Measurements from ENCODE around the gene CAB39.
A peak's percentile ranks its signal among the peaks of the same experiment; 100 is the strongest.

CAB39 gene

DNA sequence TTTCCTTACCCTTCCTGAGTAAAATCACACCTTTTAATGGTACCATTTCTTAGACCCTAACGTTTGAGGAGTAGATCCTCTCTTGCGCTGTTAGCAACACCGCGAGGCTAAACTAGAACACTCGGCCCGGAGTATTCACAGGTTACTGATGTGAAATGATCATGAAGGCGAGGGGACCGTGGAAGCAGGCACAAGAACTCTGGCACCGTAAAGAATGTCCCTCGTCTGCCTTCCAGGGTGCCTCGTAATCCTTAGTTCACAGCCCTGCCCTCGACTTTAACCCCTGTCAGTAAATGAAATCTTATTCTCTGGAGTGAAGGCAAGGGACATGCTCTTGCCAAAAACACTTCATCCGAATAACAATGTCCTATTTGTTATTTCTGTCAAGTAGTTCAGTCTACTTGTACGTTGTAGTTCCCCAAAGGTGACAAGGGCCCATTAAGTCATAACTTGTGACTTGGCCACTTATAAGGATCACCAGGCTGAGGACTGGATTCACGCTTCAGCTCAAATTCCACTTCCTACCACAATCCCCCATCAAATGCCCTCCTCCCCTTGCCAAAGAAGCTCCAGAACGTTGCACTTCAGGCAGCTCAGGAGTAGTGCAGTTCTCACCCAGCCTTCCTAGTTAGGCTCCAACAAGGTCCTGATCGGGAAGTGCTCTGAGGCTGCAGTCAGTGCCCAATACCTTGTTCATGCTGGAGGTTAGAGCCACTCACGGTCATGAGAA, 108.8 kb downstream of the CAB39 start:
- DNase-seq (ENCODE audit: low spot score), result no peak

- DNase-seq (ENCODE audit: low spot score), result no peak
These were observed 109.4 kb downstream of the CAB39 start for GRCh38 chr2:230821991-230822520.

DNA sequence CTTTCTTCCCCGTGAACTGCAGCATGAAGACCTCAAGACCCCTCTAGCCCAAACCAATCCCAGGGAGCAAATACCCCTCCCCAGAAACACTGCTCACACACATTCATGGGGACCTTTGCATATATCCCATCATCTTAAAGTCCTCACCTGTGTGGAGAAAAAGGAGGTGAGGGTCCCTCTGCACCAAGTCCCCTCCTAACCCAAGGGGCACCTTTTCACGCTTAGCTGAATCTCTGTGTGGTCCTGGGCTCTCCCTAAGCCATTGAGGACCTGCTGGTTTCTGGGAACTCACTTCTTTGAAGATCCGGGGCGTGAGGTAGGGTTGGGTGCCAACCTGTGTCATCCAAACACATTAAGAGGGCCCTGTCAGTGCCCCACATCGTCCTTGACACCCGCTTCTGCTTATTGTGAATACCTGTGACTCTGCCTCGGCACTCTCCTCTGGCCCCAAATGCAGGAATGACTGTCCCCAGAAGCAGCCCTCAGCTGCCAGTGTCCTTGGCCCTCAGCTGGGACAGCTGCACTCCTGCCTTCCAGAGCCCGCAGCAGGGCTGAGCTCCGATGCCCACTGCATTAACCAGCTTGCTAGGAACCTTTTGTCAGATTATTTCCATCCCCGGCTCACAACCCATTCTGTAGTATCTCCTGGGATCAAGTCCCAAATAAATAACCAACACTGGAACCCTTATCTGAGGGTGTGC, 110.8 kb downstream of the CAB39 start:
- no peak for DNase-seq (ENCODE audit: low spot score)

- DNase-seq (ENCODE audit: low spot score), result peak; percentile 89
These were observed 111.8 kb downstream of the CAB39 start for GRCh38 chr2:230824406-230824978.

DNA sequence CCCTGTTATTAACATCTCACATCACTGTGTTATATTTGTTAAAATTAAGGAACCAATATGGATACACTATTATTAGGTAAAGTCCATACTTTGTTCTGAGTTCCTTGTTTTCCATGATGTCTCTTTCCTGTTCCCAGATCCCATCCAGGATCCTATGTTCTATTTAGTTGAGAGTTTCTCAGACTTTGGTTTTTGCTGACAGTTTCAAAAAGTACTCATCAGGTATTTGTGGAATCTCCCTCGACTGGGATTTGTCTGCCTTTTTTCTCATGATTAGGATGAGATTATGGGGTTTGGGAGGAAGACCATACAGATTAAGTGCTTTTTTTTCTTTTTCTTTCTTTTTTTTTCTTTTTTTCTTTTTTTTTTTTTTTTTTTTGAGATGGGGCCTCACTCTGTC, 112.7 kb downstream of the CAB39 start:
- no peak for DNase-seq (ENCODE audit: low spot score)

GRCh38 chr2:230827774-230828271, 115.2 kb downstream of the CAB39 start:
- no peak for DNase-seq (ENCODE audit: low spot score)

DNA sequence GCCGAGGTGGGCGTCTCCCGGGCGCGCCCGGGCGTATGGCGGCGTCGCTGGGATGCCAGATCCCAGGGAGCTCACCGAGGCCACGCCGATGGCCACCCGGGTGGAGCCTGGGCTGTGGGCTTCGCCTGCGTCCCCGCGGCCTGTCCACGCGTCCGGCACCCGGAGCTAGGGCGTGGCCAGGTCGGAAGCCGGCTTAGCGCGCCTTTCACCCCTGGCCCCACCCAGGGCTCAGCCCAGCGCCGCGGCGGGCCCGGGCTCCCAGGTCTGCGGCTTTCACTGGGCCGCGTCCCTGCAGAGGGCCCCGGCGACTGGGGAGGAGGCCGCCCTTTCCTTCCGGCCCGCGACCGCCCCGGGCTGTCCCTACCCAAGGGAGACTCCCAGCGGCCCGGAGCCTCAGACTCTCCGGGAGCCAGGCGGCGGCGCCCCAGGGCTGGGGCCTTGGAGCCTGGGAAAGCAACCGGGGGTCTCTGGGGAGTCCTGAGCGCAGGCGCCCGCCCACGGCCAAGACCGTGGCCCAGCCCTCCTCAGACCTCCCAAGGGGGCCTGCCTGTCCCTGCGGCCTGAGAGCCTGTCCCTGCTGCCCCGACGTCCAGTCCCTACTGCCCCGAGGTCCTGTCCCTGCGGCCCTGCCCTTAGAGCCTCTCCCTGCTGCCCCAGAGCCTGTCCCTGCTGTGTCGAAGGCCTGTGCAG, 115.8 kb downstream of the CAB39 start:
- DNase-seq (ENCODE audit: low spot score), result no peak

DNA sequence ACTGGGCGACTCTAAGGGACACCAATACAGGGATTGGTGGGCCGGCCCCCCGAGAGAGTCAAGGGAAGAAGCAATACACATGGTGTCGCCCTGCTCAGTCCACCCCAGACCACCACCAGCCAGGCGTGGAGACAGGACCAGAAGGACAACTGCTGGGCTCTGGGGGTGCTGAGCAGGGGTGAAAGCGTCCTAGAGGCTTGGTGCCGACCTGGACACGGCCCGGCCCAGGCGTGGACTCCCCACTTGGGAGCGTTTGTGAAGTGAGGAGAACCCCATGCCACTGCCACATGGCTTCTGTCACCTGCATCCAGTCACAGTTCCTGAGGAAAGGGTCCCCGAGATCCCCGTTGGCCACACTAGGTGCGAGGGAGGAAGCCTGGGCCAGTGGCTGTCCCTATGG, 116.7 kb downstream of the CAB39 start:
- DNase-seq (ENCODE audit: low spot score), result no peak

DNA sequence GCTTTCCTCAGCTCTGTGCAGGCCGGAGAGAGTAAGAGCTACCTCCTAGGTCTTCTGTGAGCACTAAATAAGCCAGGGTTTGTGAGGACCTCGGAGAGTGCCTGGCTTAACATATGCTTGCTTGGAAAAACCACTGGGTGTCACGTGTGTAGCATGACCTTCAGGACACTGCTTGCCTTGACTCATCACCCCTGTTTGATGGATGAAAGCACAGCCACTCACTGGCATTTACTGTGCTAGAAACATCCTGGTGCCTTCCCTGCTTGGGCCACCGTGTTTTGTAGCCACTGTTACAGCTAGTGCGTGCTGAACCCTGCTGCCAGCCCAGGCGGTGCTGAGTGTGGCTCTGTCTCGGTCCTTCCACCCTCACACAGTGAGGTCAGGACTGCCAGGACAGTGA, 117.3 kb downstream of the CAB39 start:
- DNase-seq (ENCODE audit: low spot score), result no peak

DNA sequence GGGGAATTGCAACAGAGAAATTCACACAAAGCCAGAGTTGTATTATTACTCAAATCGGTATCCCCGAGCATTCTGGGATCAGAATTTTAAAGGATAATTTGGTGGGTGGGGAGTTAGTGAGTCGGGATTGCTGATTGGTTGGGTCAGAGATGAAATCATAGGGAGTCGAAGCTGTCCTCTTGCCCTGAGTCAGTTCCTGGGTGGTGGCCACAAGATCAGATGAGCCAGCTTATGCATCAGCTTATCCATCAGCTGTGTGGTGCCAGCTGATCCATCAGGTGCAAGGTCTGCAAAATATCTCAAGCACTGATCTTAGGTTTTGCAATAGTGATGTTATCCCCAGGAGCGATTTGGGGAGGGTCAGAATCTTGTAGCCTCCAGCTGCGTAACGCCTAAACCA, 117.8 kb downstream of the CAB39 start:
- DNase-seq (ENCODE audit: low spot score), result no peak

DNA sequence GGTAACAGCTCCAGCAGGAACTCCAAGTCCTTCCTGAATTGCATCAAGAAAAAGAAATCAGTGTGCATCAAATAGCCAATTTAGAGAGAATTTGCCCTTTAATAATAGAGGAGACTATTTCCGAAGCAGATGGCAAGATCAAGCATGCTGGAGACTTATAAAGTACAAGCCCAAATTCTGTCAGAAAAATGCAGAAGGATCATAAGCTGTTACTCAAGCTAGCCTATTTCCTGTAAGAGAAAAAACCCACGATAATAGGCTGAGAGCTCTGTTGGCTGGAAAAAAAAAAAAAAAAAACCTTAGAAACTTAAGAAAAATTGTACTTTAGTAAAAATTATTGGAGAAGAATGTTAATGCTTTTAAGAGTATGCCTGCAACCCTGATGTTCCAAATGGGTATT, 127.7 kb downstream of the CAB39 start:
- DNase-seq (ENCODE audit: low spot score), result no peak

DNA sequence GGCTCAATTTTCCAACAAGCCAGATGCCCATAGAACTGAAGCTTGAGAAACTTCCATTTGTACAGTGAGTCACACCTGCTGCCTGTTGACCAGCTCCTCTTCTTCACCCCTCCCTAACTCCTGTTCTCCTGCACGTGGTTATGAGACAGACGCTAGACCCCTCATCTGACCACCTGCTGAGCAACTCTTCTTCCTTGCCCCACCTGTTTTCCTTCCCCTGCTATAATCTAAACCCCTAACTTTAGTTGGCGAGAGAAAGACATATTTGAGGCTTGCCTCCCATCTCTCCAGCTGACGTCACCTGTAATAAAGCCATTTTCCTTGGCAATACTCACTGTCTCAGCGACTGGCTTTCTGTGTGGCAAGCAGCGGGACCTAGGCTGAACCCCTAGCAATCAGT, 129.8 kb downstream of the CAB39 start:
- no peak for DNase-seq (ENCODE audit: low spot score)

- DNase-seq (ENCODE audit: low spot score), result no peak
These were observed 130.5 kb downstream of the CAB39 start for GRCh38 chr2:230843132-230843531.

DNA sequence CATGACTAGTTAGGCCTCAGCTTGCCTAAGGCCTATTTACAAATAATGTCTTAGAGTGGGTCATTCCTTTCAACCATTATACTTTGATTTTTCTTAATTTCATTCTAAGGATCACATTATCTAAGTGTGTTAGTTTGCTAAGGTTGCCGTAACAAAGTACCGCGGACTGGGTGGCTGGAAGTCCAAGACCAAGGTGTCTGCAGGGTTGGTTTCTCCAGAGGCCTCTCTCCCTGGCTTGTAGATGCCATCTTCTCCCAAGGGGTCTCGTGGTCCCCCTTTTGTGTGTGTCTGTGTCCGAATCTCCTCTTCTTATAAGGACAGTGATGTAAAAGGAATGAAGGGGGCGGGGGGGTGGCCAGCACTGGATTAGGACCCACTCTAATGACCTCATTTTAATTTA, 133.7 kb downstream of the CAB39 start:
- no peak for DNase-seq (ENCODE audit: low spot score)

GRCh38 chr2:230847883-230848388, 135.3 kb downstream of the CAB39 start:
- peak; percentile 44 for DNase-seq (ENCODE audit: low spot score)

DNA sequence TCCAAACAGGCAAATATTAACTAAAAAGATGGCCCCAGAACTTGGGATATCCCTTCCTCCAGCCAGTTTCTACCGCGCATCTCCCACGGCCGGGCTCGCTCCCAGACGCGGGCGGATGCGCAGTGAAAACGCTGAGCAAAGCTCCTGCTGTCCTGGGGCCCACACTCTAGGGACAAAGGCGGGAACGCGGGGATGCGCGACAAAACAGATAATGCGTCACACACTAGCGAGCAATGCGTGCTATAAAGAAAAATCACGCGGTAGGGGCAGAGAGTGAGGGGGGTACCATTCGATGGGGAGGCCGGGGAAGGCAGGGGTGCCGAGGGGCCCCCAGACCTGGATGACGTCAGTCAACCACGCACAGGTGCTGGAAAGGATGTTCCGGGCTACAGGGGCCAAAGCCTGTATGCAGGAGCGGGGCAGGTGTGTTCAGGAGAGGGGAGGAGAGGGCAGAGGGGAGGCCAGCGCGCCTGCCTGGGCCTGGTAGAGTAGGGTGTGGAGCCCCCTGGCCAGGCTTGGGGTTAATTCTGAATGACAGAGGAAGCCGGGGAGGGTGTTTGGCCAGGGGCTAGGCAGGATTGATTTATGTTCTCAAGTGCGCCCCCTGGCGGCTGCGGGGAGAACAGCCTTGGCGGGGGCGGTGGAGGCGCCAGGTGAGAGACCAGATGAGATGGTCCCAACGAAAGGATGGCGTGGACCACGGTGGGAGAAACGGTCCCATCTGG, 137.2 kb downstream of the CAB39 start:
- no peak for DNase-seq (ENCODE audit: low spot score)

DNA sequence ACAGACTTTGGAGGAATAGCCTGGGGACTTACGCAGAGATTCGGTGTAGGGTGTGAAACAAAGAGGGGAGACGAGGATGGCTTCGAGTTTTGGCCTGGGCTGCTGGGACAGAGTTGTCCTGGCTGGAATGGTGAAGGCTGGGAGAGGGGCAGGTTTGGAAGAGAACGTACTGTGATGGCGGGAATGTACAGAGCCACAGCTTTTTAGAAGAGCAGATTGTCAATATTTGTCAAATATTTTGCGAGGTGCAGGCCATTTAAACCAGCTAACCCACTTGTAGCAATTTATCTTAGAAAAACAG, 137.7 kb downstream of the CAB39 start:
- no peak for DNase-seq (ENCODE audit: low spot score)

- no peak for DNase-seq (ENCODE audit: low spot score)
These were observed 139.5 kb downstream of the CAB39 start for GRCh38 chr2:230852113-230852512.

DNA sequence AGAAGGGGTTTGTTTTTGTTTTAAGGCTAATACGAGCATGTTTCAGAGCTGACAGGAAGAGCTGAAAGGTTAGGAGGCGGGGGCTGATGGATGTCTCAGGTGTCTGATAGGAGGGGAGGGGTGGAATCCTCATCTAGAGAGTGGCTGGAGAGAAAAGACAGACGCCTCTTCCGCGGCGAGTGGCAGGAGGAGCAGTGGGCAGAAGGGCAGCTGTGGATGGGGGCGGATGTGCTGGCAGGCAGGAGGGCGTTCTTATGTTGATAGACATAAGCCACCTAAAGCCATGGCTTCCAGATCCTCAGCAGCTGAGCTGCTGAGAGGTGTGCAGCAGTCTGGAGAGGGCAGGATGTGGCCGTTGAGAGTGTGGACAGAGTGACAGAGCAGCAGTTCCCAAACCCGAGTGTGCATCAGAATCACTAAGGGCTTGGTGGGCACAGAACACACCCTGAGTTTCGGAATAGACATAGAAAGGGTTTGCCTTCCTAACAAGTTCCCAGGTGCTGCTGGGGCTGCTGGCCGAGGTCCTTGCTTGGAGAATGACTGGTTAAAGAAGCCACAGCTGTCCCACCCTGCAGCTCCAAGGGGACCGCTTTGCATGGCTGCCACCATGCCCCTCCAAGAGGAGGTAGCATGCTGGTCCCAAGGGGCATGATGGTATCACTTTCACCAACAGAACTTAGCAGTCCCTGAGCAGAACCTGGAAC, 149.1 kb downstream of the CAB39 start:
- DNase-seq (ENCODE audit: low spot score), result no peak

DNA sequence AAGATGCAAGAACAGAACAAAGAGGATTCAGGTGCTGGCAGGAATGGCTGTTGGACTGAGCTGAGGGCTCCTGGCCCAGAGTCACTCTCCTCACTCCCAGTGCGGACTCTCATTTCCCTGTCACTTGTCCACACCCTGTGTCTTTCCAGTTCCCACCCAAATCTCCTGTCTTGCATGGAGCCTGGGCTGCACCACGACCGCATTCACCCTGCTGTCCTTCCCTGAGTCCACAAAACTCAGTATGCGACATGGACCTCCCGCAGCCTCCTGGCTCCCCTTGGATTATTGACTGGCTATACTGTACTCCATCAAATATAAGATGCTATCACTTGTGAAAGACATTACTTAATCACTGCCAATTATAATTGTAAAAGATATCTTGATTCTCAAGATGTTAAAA, 149.7 kb downstream of the CAB39 start:
- DNase-seq (ENCODE audit: low spot score), result no peak

DNA sequence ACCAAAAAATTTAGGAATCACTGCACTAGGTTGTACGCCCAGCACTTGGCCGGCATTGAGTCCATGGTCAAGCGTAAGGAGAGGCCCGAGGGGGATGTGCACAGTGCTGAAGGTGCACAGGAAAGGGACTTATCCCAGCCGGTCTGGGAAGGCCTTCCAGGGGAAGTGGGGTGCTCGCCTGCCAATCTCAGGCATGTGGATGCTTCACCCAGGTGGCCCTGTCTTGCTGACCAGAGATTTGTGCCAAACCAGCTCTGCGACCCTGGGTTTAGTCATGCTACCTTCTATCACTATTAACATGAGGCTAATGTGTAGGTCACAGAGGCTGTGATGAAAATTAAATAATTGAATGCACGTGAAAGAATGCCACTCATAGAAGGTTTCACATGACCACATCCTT, 150.4 kb downstream of the CAB39 start:
- no peak for DNase-seq (ENCODE audit: low spot score)
